Measurements from ENCODE around the gene IGF2BP2.

Gene IGF2BP2

DNA sequence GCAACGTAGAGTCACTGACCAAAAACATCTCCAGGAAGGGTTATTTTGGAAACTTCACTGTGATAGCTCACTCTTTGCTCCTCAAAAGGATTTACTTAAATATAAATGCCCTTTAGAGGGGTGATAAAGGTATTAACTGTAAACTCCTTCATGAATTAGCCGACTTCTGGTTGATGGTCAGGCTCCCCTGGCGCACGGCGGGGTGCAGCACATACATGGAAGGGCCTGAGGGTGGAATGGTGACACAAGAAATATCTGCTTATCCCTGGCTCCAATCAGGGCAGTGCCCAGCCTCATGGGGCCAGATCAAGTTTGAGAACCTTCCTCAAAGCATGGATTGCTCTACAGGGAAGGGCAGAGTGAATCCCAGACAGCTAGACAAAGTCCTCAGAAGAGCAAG is 116.5 kb downstream of the IGF2BP2 start:
- Histone ChIP-seq H2BK12ac (ENCODE audit: low read length) (no peak overlapping the region), H3K4me1 (ENCODE audit: control insufficient read depth in 1 of 2, insufficient read depth in 2 of 2, low read length in 2 of 2) (peaks cover 4% of the 10 kb centered on the region in 2 experiments), H2BK5ac (ENCODE audit: low read depth, low read length, poor library complexity) (no peak overlapping the region), H3K18ac (ENCODE audit: low read length) (no peak overlapping the region), H3K4ac (ENCODE audit: low read depth, low read length) (peak overlapping the region; percentile 57), H3K9me3 (ENCODE audit: insufficient read depth, low read depth, low read length) (no peaks in the 10 kb centered on the region), H3K79me1 (ENCODE audit: low read length) (no peaks in the 10 kb centered on the region), H4K12ac (ENCODE audit: low read depth, low read length) (no peak overlapping the region), H3K79me2 (ENCODE audit: control insufficient read depth, insufficient read depth, low read length, poor library complexity) (peaks cover 6% of the 10 kb centered on the region), H3K36me3 (ENCODE audit: control insufficient read depth in 1 of 2, insufficient read depth in 2 of 2, low read length in 2 of 2) (no peaks in the 10 kb centered on the region), H3K27me3 (ENCODE audit: insufficient read depth, low read length) (no peaks in the 10 kb centered on the region), H3K4me2 (ENCODE audit: low read length) (no peak overlapping the region), H2BK120ac (ENCODE audit: insufficient read depth, low read length, poor library complexity) (no peak overlapping the region), H3K23ac (ENCODE audit: low read length) (no peak overlapping the region), H4K8ac (ENCODE audit: low read depth, low read length) (no peak overlapping the region), H2AK5ac (ENCODE audit: low read length) (no peak overlapping the region), H2AFZ (ENCODE audit: insufficient read depth, low read length, poor library complexity) (no peak overlapping the region), H3K27ac (ENCODE audit: low read depth, low read length) (no peak overlapping the region), H4K91ac (ENCODE audit: low read depth, low read length) (no peak overlapping the region), H3K14ac (ENCODE audit: low read length) (no peak overlapping the region), H3K4me3 (ENCODE audit: low read depth, low read length) (no peak overlapping the region), H3K9ac (ENCODE audit: low read length) (no peak overlapping the region)
- WGBS (ENCODE audit: extremely low coverage, insufficient coverage, insufficient read length) = no CpG with 5 or more reads among the region's 5 CpGs
- DNase-seq = no peak

DNA sequence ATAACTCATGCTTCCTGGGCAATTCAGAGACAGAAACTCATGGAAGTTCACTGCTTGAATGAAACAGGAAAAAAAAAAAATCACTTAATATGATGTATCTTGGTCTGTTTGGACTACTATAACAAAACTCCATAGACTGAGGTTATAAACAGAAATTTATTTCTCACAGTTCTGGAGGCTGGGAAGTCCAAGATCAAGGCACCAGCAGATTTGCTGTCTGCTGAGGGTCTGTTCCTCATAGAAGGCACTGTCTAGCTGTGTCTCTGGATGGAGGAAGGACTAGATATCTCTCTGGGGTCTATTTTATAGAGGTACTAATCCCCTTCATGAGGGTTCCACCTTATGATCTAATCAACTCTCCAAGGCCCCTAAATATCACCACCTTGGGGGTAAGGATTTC is 119.3 kb downstream of the IGF2BP2 start:
- no peaks in the 10 kb centered on the region for H3K27me3 ChIP-seq (ENCODE audit: insufficient read depth, low read length)
- H3K79me2 ChIP-seq (ENCODE audit: control insufficient read depth, insufficient read depth, low read length, poor library complexity) = peaks cover 6% of the 10 kb centered on the region
- H4K91ac ChIP-seq (ENCODE audit: low read depth, low read length) = no peak overlapping the region
- H3K4me2 ChIP-seq (ENCODE audit: low read length) = no peak overlapping the region
- no peak overlapping the region for H4K12ac ChIP-seq (ENCODE audit: low read depth, low read length)
- no peak overlapping the region for H3K27ac ChIP-seq (ENCODE audit: low read depth, low read length)
- DNase-seq = no peak
- no peak overlapping the region for H2BK12ac ChIP-seq (ENCODE audit: low read length)
- H2AFZ ChIP-seq (ENCODE audit: insufficient read depth, low read length, poor library complexity) = no peak overlapping the region
- H3K4me3 ChIP-seq (ENCODE audit: low read depth, low read length) = no peak overlapping the region
- no peak overlapping the region for H2BK120ac ChIP-seq (ENCODE audit: insufficient read depth, low read length, poor library complexity)
- no peak overlapping the region for H3K14ac ChIP-seq (ENCODE audit: low read length)
- no peak overlapping the region for H3K9ac ChIP-seq (ENCODE audit: low read length)
- peaks cover 0 to 2% of the 10 kb centered on the region in 2 experiments for H3K4me1 ChIP-seq (ENCODE audit: control insufficient read depth in 1 of 2, insufficient read depth in 2 of 2, low read length in 2 of 2)
- H2BK5ac ChIP-seq (ENCODE audit: low read depth, low read length, poor library complexity) = no peak overlapping the region
- no peaks in the 10 kb centered on the region for H3K79me1 ChIP-seq (ENCODE audit: low read length)
- no peak overlapping the region for H3K18ac ChIP-seq (ENCODE audit: low read length)
- no peak overlapping the region for H2AK5ac ChIP-seq (ENCODE audit: low read length)
- no peak overlapping the region for H4K8ac ChIP-seq (ENCODE audit: low read depth, low read length)
- H3K4ac ChIP-seq (ENCODE audit: low read depth, low read length) = no peak overlapping the region
- H3K36me3 ChIP-seq (ENCODE audit: control insufficient read depth in 1 of 2, insufficient read depth in 2 of 2, low read length in 2 of 2) = no peaks in the 10 kb centered on the region
- no peak overlapping the region for H3K23ac ChIP-seq (ENCODE audit: low read length)
- no peaks in the 10 kb centered on the region for H3K9me3 ChIP-seq (ENCODE audit: insufficient read depth, low read depth, low read length)

DNA sequence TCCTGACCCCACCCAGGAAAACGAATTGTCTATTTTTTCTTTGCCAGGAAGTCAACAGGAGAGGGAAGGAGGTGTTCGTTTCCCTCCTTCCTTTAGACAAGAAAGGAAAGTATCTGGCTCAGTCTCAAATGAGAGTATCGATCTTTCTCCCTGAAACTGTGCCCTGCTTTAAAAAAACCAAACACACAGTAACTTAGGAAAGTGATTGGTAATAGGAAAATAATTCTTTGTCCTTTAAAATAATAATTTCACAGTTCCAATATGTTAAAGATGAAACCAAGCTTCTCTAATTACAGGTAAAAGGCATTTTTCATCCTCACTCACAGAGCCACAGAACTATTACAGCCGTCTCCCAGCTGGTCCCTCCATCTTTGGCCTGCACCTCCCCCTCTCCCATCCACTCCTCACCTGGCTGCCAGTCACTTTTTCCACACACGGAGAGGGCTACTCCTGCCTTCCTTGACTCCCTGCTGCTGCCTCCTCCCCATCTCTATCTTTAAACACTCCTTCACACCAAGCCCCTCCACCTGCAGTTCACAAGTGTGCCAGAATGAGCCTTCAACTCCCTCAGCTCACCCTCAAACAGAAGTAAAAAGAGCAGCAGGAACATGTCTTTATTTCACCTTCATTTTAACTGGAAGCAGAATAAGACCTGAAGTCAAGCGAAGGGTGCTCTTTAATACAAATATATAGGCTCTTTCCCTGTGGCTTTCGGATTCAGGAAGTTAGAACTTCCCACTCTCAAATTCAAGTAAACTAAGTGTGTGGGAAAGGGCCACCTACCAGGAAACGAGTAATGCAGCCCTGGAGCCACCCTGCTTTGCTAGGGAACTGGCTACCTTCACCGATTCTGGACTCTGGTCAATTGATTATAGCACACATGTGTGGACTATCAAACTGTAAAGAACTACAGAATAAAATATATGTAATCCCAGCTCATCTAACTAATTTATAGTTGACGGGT is 122.3 kb downstream of the IGF2BP2 start:
- Histone ChIP-seq H3K14ac (ENCODE audit: low read length) (no peak overlapping the region), H3K36me3 (ENCODE audit: control insufficient read depth in 1 of 2, insufficient read depth in 2 of 2, low read length in 2 of 2) (peaks cover 0 to 1% of the 10 kb centered on the region in 2 experiments), H3K27me3 (ENCODE audit: insufficient read depth, low read length) (no peaks in the 10 kb centered on the region), H4K12ac (ENCODE audit: low read depth, low read length) (no peak overlapping the region), H3K23ac (ENCODE audit: low read length) (no peak overlapping the region), H3K27ac (ENCODE audit: low read depth, low read length) (no peak overlapping the region), H2BK5ac (ENCODE audit: low read depth, low read length, poor library complexity) (no peak overlapping the region), H2BK120ac (ENCODE audit: insufficient read depth, low read length, poor library complexity) (no peak overlapping the region), H3K79me2 (ENCODE audit: control insufficient read depth, insufficient read depth, low read length, poor library complexity) (peaks cover 3% of the 10 kb centered on the region), H3K18ac (ENCODE audit: low read length) (no peak overlapping the region), H2AK5ac (ENCODE audit: low read length) (no peak overlapping the region), H3K79me1 (ENCODE audit: low read length) (no peaks in the 10 kb centered on the region), H4K91ac (ENCODE audit: low read depth, low read length) (no peak overlapping the region), H3K9me3 (ENCODE audit: insufficient read depth, low read depth, low read length) (no peaks in the 10 kb centered on the region), H3K4me2 (ENCODE audit: low read length) (no peak overlapping the region), H2BK12ac (ENCODE audit: low read length) (no peak overlapping the region), H3K9ac (ENCODE audit: low read length) (no peak overlapping the region), H3K4me3 (ENCODE audit: low read depth, low read length) (no peak overlapping the region), H2AFZ (ENCODE audit: insufficient read depth, low read length, poor library complexity) (no peak overlapping the region), H4K8ac (ENCODE audit: low read depth, low read length) (no peak overlapping the region), H3K4me1 (ENCODE audit: control insufficient read depth in 1 of 2, insufficient read depth in 2 of 2, low read length in 2 of 2) (peaks cover 0 to 2% of the 10 kb centered on the region in 2 experiments), H3K4ac (ENCODE audit: low read depth, low read length) (peak overlapping the region; percentile 49)
- WGBS (ENCODE audit: extremely low coverage, insufficient coverage, insufficient read length) = no CpG with 5 or more reads among the region's 10 CpGs
- no peak for DNase-seq

DNA sequence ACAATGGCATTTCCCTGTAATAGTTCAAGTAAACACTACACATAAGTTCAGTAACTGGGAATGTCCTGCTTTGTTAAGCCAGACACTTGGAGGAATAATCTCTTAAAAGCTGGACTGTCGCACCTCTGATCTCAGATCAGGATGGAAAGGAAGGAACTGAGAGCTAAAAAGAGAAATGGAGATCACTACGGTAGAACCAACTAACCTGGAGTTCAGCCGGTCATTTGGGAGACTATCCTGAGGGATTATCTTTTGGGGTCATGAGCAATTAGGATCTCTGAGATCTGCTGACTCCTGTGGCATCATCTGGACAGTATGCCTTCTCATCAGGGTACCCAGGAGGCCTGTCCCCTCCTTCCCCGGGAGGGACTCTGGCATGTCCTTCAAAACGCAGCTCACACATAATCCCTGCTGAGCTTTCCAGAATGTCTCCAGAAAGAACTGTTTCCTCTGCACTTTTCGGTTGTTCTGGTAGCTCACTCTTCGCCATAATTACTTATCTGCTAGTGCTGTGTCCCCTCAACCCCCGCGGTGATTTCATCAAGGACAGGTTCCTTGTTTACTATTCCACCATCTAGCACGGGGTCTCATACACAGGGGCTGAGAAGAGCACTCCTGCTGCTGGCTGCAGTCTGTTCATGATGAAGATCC is 123.1 kb downstream of the IGF2BP2 start:
- Histone ChIP-seq H2BK5ac (ENCODE audit: low read depth, low read length, poor library complexity) (no peak overlapping the region), H2BK12ac (ENCODE audit: low read length) (no peak overlapping the region), H3K79me2 (ENCODE audit: control insufficient read depth, insufficient read depth, low read length, poor library complexity) (peaks cover 3% of the 10 kb centered on the region), H3K9me3 (ENCODE audit: insufficient read depth, low read depth, low read length) (no peaks in the 10 kb centered on the region), H4K91ac (ENCODE audit: low read depth, low read length) (no peak overlapping the region), H3K9ac (ENCODE audit: low read length) (no peak overlapping the region), H3K27me3 (ENCODE audit: insufficient read depth, low read length) (no peaks in the 10 kb centered on the region), H3K23ac (ENCODE audit: low read length) (no peak overlapping the region), H3K4ac (ENCODE audit: low read depth, low read length) (peak overlapping the region; percentile 39), H2BK120ac (ENCODE audit: insufficient read depth, low read length, poor library complexity) (no peak overlapping the region), H3K4me2 (ENCODE audit: low read length) (no peak overlapping the region), H4K12ac (ENCODE audit: low read depth, low read length) (no peak overlapping the region), H3K36me3 (ENCODE audit: control insufficient read depth in 1 of 2, insufficient read depth in 2 of 2, low read length in 2 of 2) (peaks cover 0 to 1% of the 10 kb centered on the region in 2 experiments), H2AK5ac (ENCODE audit: low read length) (no peak overlapping the region), H3K27ac (ENCODE audit: low read depth, low read length) (no peak overlapping the region), H3K79me1 (ENCODE audit: low read length) (no peaks in the 10 kb centered on the region), H2AFZ (ENCODE audit: insufficient read depth, low read length, poor library complexity) (no peak overlapping the region), H3K18ac (ENCODE audit: low read length) (no peak overlapping the region), H4K8ac (ENCODE audit: low read depth, low read length) (no peak overlapping the region), H3K4me3 (ENCODE audit: low read depth, low read length) (no peak overlapping the region), H3K14ac (ENCODE audit: low read length) (no peak overlapping the region), H3K4me1 (ENCODE audit: control insufficient read depth in 1 of 2, insufficient read depth in 2 of 2, low read length in 2 of 2) (peaks cover 0 to 2% of the 10 kb centered on the region in 2 experiments)
- no CpG with 5 or more reads among the region's 10 CpGs for WGBS (ENCODE audit: extremely low coverage, insufficient coverage, insufficient read length)
- DNase-seq = no peak
